Adrenal gland (tissue), 5 donors: ENCODE data around the gene TWIST2.

ENCODE experiments used
- CTCF ChIP-seq, 6 experiments: fragments of 450-650 bp in 4 of 6; fragments of 200-600 bp in 2 of 6; sonication (generic) in 1 of 6; IDR thresholded peaks; 1 replicate in 5 of 6; 2 replicates in 1 of 6; pipeline versions ENCODE4 v1.5.1 to v1.8.0; 2016 to 2021; ENCODE audit warnings: antibody characterized with exemption in 6 of 6, mild to moderate bottlenecking in 2 of 6, moderate library complexity in 1 of 6
- POLR2A ChIP-seq, 2 donors: fragments of 450-650 bp; IDR thresholded peaks; one replicate each; pipeline ENCODE4 v1.6.1; 2017; ENCODE audit warnings: antibody characterized with exemption in 2 of 2, mild to moderate bottlenecking in 2 of 2, moderate library complexity in 1 of 2
- donor health status: DM: no; HTN: no; CAD: no.

- TF ChIP-seq CTCF (IDR thresholded peaks at IDR 0.05) (no peak), POLR2A (IDR thresholded peaks at IDR 0.05) (no peak)
These were observed 67.7 kb downstream of the TWIST2 start for GRCh38 chr2:238915596-238915995.
